ENCODE measurements around the gene KCNC3.

Gene KCNC3

DNA sequence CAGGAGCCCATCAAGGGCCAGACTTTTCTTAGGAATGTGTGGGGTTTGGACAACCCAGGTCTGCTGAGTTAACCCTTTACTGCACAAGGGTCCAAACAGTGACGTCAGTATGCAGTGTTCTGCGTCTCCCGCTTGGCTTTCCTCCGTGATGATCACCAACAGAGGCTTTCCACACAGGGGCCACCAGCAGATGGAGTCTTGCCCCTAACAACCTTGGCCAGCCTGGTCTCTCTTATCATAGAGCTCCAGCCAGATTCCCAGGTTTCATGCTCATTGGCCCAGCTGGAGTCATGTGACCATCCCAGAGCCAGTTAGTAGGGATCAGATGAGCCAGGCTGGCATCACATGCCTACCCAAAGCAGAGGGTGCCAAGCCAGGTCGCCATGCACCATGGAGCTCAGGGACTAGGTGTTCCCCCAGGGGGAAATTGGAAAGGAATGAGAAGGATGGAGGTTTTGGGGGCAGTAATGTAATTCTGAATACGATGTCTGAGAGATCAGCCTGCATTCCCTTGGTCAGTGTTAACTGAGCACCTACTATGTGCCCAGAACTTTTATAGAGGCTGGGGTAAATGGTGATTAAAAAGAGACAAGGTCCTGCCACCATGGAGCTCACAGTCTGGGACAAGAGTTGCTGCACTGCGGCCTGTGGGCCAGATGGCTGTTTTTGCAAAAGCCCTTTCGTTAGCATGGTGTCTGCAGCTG lies 64.5 kb downstream of the KCNC3 start:
- in situ Hi-C loops (cut with HindIII; ENCODE audit: low pct_ligation_motif_present, low pct_unique_long_range_greater_than_20kb, low sequenced_read_pairs), result no loop called here
- no peak for DNase-seq

DNA sequence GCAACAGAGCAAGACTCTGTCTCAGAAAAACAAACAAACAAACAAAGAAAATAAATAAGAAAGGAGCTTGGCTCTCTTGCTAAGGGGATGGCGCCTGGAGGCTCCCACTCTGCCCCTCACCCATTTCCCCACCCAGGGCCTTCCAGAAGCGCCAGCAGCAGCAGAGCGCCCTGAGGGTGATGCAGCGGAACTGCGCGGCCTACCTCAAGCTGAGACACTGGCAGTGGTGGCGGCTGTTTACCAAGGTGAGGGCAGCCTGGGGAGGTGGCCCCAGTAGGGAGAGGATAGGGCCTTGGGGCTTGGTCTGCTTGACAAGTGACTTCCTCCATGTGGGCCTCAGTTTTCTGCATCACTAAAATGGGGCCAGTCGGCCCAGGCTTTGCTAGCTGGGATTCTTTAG lies 66.0 kb downstream of the KCNC3 start:
- in situ Hi-C loops (cut with HindIII; ENCODE audit: low pct_ligation_motif_present, low pct_unique_long_range_greater_than_20kb, low sequenced_read_pairs), result no loop called here
- no peak for DNase-seq
